IPS-NIHi7 (cell line): Measurements from ENCODE around the gene CHMP2B.
"Not testable (repeated sequence)": the region's sequence is repeated elsewhere in the genome, so short reads cannot be mapped to it uniquely, and the experiment has no call there.

Experiments
- DNase-seq: peaks from one replicate; pipeline ENCODE4 v3.0.0; 2012; ENCODE audit warnings: mixed read lengths; ENCODE audit errors: extremely low spot score

CHMP2B gene

DNA sequence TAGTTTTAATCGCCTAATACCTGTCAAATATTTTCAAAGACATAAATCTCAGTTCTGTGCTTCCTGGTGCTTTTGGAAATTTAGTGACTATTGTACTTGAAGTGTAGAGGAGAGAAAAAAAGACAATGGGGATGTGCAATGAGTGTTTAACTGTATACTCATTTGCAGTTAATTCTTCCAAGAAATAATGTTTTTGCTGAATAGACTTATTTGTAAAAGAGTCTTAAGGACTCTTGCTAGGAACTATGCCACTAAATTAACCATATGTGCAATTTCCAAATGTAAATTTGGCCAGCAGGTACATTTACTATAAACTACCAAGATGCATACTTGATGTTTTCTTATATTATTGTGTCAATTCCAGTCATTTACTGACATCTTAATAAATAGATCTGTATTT, 2.0 kb downstream of the CHMP2B start:
- DNase-seq: no peak

DNA sequence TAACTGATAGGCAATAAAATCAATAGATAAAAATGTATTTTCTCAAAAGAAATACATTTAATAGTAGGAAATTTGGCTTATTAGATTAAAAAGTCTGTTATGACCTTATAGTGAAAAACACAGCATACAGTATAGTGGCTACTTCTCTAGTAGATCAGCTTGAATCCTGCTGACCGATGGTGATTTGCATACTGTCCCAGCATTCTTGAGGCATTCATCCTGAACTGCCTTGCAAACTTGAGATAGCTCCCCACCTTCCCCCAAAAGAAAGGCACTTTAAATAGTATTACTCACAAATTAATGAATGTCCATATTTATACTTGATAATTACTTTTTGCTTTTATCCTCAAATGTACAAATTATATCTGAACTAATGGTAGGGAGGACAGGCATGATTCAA, 6.7 kb downstream of the CHMP2B start:
- no peak for DNase-seq

- DNase-seq: peak; percentile 8
Measured at GRCh38 chr3:87236093-87236492, 9.0 kb downstream of the CHMP2B start.

GRCh38 chr3:87246662-87247429, 19.7 kb downstream of the CHMP2B start:
- no peak for DNase-seq

GRCh38 chr3:87247430-87247773, 20.3 kb downstream of the CHMP2B start:
- DNase-seq: no peak

DNA sequence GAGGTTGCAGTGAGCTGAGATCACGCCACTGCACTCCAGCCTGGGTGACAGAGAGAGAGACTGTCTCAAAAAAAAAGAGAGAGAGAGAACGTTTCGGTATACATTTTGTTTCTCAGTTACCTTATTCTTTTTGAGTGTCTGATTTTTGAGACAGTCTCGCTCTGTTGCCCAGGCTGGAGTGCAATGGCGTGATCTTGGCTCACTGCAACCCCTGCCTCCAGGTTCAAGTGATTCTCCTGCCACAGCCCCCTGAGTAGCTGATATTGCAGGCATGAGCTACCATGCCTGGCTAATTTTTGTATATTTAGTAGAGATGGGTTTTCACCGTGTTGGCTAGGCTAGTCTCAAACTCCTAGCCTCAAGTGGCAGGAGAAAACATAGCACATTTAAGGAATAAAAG, 21.1 kb downstream of the CHMP2B start:
- not testable (repeated sequence) for DNase-seq

DNA sequence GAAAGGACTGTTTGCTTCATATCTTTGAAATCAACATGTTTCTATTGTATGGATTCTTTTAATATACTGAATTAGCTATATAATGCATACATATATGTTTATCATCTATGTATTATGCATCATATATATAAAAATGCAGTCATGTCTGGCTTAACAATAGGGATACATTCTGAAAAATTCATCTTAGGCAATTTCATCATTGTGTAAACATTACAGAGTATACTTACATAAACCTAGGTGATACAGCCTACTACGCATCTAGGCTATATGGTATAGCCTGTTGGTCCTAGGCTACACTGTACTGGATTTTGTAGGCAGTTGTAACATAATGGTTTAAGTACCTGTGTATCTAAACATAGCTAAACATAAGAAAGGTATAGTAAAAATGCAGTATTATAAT, 21.7 kb downstream of the CHMP2B start:
- DNase-seq: no peak

- no peak for DNase-seq
Measured at GRCh38 chr3:87250009-87250408, 22.9 kb downstream of the CHMP2B start.

- DNase-seq: peak; percentile 27
Measured at GRCh38 chr3:87260270-87260669, 33.2 kb downstream of the CHMP2B start.

GRCh38 chr3:87261925-87262324, 34.8 kb downstream of the CHMP2B start:
- no peak for DNase-seq

- no peak for DNase-seq
Measured at GRCh38 chr3:87267953-87268645, 41.0 kb downstream of the CHMP2B start.

DNA sequence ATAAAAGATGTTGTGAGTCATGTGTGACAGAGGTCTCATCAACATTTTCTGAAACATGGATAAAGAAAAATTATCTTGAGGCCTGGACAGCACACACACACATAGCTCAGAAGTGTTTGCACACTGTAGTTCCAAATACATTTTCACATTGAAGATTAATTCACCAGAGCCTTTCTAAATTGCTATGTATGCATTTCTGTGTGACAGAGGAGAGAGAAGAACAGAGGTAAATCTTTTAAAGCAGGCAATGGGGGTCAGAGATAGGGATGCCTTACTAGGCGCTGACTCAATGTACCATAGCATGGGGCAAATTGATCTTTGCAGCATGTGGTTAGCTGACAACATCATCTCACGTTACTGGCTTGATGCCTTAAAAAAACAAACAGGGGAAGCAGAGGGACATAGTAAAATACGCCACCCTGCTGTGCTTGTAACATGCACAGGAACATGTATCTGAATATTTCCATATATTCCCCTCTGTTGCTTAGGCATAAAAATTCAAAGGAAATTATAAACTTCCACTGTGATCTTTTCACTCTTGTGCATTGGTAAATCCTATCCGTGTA, 41.6 kb downstream of the CHMP2B start:
- no peak for DNase-seq

GRCh38 chr3:87269723-87270122, 42.6 kb downstream of the CHMP2B start:
- DNase-seq: no peak

DNA sequence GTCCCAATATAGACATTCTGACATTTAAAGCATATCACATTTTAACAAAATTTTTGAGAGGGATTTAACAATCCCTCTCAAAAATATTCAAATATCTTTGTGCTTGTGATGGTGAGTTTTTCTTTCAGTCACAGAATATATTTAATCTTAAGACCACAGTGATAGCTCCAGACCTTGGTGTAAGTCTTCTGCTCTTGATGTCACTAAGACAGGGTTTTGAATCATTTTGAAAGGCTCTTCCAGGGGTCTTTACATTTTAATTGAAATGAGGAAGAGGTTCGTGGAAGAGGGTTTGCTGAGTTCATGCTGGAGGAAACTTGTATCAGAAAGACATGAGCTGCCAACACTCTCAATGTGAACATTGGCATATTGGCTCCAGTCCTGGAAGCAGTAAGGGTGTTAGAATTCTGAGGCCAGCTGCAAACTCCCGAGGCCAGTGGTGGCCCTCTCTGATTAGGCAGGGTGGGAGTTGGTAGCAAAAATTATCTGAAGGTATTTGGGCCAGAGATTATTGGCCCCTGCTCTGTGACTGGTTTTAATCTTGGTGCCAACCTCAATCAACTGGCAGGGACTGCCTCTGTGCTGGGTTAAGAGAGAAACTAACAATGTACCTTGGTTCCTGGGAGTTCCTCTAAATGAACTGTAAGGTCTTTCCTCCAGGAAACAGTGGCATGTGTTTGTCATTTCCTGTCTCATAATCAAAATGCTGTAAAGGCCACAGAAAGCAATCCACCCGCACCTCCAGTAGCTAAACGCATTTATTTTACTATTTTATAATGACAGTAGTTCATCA, 44.0 kb downstream of the CHMP2B start:
- DNase-seq: no peak

- no peak for DNase-seq
Measured at GRCh38 chr3:87272718-87273341, 45.7 kb downstream of the CHMP2B start.

GRCh38 chr3:87276484-87276883, 49.4 kb downstream of the CHMP2B start, which contains the start of gene POU1F1:
Gene POU1F1 (minus strand): TSS chr3:87276584. CDS start chr3:87276462, 122 bp downstream.
- DNase-seq: no peak

DNA sequence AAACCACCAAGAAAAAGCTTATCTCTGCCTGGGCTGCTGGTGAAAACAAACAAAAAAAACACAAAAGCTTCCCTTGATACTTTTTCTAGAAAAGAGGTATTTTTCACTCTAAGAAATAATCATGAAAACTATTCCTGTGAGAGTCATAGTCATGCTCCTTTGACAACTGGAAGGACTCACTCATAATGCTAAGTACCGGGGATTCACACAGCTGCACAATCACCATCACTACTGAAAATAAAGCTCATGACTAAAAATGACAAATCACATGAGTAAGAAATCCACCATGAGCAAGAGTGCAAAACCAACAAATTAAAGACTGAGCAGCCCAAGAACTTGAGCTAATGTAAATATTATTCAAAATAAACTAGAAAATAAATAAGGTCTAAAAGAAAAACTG, 59.9 kb downstream of the CHMP2B start:
- no peak for DNase-seq

DNA sequence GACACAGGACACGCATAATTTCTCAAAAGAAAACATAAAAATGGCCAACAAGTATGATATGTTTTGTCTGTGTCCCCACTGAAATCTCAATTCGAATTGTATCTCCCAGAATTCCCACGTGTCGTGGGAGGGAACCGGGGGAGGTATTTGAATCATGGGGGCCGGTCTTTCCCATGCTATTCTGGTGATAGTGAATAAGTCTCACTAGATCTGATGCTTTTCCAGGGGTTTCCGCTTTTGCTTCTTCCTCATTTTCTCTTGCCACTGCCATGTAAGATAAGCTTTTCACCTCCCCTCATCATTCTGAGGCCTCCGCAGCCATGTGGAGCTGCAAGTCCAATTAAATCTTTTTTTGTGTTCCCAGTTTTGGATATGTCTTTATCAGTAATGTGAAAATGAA, 61.3 kb downstream of the CHMP2B start:
- DNase-seq: no peak

- DNase-seq: peak; percentile 17
Measured at GRCh38 chr3:87298111-87298718, 71.1 kb downstream of the CHMP2B start.

GRCh38 chr3:87305031-87305430, 77.9 kb downstream of the CHMP2B start:
- DNase-seq: not testable (repeated sequence)
